T-helper 22 cell (primary cell): Measurements from ENCODE around the gene AQP7.
"Not testable (repeated sequence)": the region's sequence is repeated elsewhere in the genome, so short reads cannot be mapped to it uniquely, and the experiment has no call there.

ENCODE experiments used
- DNase-seq: peaks from one replicate; pipeline ENCODE4 v3.0.0-alpha.2; 2020; ENCODE audit warnings: low read depth

AQP7 gene

GRCh38 chr9:33395159-33395879 is 7.0 kb downstream of the AQP7 start:
- DNase-seq: not testable (repeated sequence)

GRCh38 chr9:33393986-33394385 is 8.4 kb downstream of the AQP7 start:
- DNase-seq: not testable (repeated sequence)

- DNase-seq: no peak
Measured at GRCh38 chr9:33393581-33393980, 8.8 kb downstream of the AQP7 start.

- DNase-seq: not testable (repeated sequence)
Measured at GRCh38 chr9:33392591-33393021, 9.8 kb downstream of the AQP7 start.

- not testable (repeated sequence) for DNase-seq
Measured at GRCh38 chr9:33391111-33391771, 11.1 kb downstream of the AQP7 start.

GRCh38 chr9:33388110-33388994 is 14.0 kb downstream of the AQP7 start:
- DNase-seq: no peak

GRCh38 chr9:33386998-33387397 is 15.4 kb downstream of the AQP7 start:
- DNase-seq: not testable (repeated sequence)

GRCh38 chr9:33386641-33386996 is 15.7 kb downstream of the AQP7 start:
- not testable (repeated sequence) for DNase-seq

- not testable (repeated sequence) for DNase-seq
Measured at GRCh38 chr9:33385979-33386640, 16.3 kb downstream of the AQP7 start.

GRCh38 chr9:33385536-33385935 is 16.8 kb downstream of the AQP7 start:
- not testable (repeated sequence) for DNase-seq

GRCh38 chr9:33383396-33383795 is 19.0 kb downstream of the AQP7 start:
- DNase-seq: not testable (repeated sequence)

- not testable (repeated sequence) for DNase-seq
Measured at GRCh38 chr9:33382397-33382796, 20.0 kb downstream of the AQP7 start.

- DNase-seq: no peak
Measured at GRCh38 chr9:33381231-33381791, 21.1 kb downstream of the AQP7 start.

GRCh38 chr9:33380390-33381094 is 21.8 kb downstream of the AQP7 start:
- DNase-seq: no peak

GRCh38 chr9:33379666-33380389 is 22.5 kb downstream of the AQP7 start:
- no peak for DNase-seq

GRCh38 chr9:33378121-33378795 is 24.1 kb downstream of the AQP7 start:
- no peak for DNase-seq

GRCh38 chr9:33377089-33377715 is 25.2 kb downstream of the AQP7 start:
- no peak for DNase-seq

GRCh38 chr9:33375841-33376321 is 26.5 kb downstream of the AQP7 start:
- DNase-seq: no peak

GRCh38 chr9:33375238-33375840 is 27.0 kb downstream of the AQP7 start:
- no peak for DNase-seq
